GM19397 (cell line): Measurements from ENCODE around the gene CDH4.

Experiments
- ATAC-seq: cut with Tn5 transposase; IDR thresholded peaks from one replicate; pipeline ENCODE4 v1.9.1; 2021; ENCODE audit warnings: mild to moderate bottlenecking, moderate library complexity; ENCODE audit not compliant: unreplicated experiment

The CDH4 gene

DNA sequence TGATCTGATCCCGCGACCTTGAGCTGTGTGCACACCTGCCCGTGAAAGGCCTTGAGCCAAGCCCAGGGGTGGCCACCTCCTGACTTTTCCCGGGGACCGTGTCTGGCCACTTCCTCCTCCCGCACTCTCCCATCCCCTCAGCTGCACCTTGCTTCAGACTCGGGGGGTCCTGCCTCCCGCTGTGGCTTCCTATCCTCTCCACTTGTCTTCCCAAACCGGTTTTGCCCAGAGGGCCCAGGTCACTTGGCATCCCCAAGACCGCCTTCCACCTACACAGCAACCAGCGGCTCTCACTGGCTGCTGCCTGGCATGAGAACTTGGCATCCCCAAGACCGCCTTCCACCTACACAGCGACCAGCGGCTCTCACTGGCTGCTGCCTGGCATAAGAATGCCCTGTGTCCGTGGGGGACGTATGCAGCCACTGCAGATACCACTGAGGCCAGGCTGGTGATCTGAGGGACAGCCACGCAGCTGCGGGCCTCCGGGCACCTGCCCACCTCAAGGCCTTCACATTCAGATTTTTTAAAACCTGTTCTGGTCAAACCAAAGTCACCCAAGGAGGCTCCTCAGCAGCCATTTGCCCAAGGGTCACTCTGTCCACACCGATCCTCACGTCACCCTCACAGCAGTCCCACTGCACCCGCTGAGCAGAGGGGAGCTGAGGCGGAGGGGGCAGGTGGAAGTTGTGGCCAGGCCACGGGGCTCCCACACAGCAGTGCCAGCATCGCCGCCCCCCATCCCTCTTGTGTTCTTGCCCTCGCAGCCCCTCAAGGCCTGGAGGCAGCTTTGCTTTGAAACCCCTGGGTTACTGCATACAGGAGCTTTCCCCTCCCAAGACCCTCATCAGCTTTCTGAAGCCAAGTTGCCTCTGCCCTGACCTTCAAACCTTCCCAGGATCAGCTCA, 568.1 kb downstream of the CDH4 start:
- ATAC-seq, result no peak

GRCh38 chr20:61821735-61822134, 569.7 kb downstream of the CDH4 start:
- no peak for ATAC-seq

DNA sequence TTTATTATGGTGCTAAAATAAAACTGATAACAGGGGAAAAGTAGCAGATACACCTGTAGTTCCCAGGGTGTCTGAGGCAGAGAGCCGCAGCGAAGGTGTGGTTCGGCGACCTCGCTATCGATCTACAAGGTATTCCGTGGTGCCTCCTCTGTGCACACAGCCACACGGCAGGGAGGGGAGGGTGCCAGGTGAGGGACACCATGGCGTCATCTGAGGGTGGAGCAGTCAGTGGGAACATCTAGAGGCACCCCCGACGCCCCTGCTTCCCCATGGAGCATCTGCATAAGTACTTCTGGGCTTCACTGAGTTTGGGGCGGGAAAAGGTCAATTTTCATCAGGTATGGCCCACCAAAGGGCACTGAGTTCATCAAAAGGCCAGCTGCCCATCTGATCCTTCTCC, 570.3 kb downstream of the CDH4 start:
- ATAC-seq, result no peak

- ATAC-seq, result no peak
Measured at GRCh38 chr20:61823242-61823641, 571.2 kb downstream of the CDH4 start.

GRCh38 chr20:61828891-61829290, 576.8 kb downstream of the CDH4 start:
- no peak for ATAC-seq

GRCh38 chr20:61829526-61829925, 577.5 kb downstream of the CDH4 start:
- ATAC-seq, result no peak

- ATAC-seq, result no peak
Measured at GRCh38 chr20:61830241-61830930, 578.3 kb downstream of the CDH4 start.

- no peak for ATAC-seq
Measured at GRCh38 chr20:61830991-61831390, 578.9 kb downstream of the CDH4 start.

- ATAC-seq, result no peak
Measured at GRCh38 chr20:61832181-61832580, 580.1 kb downstream of the CDH4 start.

- ATAC-seq, result no peak
Measured at GRCh38 chr20:61833807-61834610, 581.9 kb downstream of the CDH4 start.

DNA sequence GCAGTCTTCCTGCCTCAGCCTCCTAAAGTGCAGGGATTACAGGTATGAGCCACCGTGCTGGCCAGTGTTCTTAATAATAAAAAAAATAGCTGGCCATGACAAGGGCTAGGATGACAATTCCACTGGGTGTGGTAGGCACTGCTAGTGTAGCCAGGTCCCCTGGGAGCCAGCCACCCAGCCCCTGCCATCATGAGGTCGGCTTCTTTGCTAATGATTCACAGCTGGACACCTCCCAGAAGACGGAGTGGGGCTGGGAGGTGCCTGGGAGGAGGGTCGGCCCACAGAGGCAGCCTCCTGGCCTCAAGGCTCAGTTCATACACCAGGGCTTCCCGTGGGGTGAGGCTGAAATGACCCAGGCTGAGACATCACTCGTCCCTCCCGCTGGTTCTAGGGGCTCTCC, 583.2 kb downstream of the CDH4 start:
- ATAC-seq, result no peak

DNA sequence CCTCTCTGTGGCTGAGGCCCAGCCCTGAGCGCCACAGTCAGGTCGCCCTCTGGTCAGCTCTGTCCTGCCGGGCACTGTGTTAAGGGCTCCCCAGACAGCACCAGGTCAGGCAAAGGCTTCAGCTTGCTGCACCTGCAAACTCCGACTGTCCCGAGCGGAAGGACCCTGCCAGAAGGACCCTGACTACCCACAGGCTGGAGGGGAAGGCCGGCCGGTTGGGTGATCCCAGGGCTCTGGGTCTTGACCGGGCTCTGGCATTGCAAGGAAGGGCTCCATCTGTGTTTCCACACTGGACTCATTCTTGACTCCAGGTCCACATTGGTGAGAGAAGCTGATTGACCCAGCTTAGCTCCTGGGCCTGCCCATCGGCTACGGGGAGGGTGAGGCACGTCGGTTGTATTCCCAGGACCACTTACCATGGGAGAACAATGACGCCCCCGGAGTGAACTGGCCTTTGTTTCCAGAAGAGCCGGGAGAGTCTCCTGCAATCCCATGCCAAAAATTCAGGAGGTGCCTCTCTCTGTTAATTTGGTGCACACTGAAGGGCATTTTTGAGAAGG, 583.8 kb downstream of the CDH4 start:
- ATAC-seq, result no peak

- no peak for ATAC-seq
Measured at GRCh38 chr20:61837200-61837599, 585.1 kb downstream of the CDH4 start.

DNA sequence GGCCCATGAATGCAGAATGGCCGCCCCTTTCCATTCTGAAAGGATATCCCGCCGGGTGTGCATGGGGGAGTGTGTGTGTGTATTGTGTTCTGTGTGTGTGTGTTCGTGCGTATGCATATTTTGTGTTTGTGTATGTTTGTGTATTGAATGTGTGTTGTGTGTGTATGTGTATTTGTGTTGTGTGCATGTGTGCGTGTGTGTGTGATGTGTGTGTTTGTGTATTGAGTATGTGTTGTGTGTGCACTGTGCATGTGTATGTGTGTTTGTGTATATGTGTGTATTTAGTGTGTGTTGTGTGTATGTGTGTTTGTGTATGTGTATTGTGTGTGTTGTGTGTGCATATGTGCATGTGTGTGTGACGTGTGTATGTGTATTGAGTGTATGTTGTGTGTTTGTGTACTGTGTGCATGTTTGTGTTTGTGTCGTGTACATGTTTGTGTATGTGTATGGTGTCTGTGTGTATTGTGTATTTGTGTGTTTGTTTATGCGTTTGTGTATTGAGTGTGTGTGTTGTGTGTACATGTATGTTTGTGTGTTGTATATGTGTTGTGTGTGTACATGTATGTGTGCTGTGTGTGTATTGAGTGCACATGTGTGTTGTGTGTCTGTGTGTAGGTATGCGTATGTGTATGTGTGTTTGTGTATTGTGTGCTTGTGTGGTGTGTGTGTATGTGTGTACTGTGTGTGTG, 587.3 kb downstream of the CDH4 start:
- ATAC-seq, result no peak

- ATAC-seq, result no peak
Measured at GRCh38 chr20:61839912-61840778, 588.1 kb downstream of the CDH4 start.

DNA sequence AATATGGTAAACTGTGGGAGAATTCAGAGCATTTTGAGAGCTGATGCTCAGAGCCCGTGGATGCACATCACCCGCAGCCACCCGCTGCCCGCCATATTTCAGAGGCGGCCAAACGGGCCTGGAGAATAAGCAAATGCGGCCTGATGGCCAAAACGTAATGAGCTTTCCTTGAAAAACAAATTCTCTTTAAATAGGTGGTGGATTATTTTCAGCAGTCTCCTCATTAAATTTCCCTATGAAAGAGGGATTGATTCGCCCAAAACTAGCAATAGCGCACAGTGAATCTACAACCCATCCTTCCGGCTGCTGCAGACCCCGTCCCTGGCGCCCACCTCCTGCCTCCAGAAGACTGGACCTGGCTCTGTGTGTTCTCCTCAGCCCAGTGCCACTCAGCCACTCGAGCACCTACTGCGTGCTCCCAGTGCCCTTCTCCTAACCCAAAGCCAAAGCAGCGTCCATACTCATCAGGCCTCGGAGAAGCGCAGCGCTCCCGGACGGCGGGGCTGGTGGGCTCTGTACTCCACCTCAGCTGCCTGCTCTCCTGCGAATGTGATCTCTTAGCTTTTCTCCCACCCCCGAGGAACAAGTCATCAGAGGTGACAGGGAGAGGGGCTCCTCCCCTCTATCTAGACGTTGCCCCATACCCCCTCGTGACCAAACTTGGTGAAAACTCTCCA, 588.9 kb downstream of the CDH4 start:
- no peak for ATAC-seq

DNA sequence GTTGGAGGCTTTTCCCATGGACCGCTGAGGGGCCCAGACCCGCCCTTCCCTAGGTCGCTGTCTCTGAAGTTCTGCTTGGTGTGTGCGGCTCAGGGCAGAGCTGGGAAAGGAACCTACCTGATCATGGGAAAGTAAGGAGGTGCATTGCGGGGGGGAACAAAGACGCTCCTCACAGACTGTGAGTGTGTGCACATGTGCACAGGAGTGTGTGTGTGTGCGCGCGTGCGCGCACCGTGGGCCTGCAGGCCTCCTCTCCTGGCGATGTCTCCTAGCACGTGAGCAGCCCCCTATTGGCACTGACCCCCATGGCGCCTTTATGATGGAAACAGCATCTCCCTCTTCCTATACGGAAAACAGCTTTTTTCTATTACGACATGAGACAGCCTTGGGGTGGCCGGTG, 589.5 kb downstream of the CDH4 start:
- no peak for ATAC-seq

- no peak for ATAC-seq
Measured at GRCh38 chr20:61841966-61842365, 589.9 kb downstream of the CDH4 start.

DNA sequence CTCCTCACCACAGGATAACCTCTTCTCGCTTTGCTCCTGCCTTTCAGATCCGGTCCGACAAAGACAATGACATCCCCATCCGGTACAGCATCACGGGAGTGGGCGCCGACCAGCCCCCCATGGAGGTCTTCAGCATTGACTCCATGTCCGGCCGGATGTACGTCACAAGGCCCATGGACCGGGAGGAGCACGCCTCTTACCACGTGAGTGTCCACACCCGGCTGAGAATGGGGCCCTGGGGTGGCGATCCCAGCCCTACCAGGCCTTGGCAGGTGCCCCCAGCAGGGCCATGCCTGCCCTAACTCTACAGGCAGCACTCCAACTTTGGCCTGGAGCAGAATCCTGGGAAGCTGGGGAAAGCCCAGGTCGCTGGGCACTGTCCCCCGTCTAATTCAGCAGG, 592.6 kb downstream of the CDH4 start:
- no peak for ATAC-seq
